HL-60 (cell line): ENCODE data around the gene CELA3A.

Experiments
- POLR2AphosphoS5 ChIP-seq: IDR thresholded peaks from 2 replicates; pipeline ENCODE4 v1.6.1; 2012; ENCODE audit warnings: low read depth
- TF ChIP-seq, protein P1 (sequence below): IDR thresholded peaks from one replicate; pipeline ENCODE4 v1.5.1; 2011; ENCODE audit warnings: low read length, control low read depth, inconsistent platforms; ENCODE audit not compliant: insufficient read depth

DNA sequence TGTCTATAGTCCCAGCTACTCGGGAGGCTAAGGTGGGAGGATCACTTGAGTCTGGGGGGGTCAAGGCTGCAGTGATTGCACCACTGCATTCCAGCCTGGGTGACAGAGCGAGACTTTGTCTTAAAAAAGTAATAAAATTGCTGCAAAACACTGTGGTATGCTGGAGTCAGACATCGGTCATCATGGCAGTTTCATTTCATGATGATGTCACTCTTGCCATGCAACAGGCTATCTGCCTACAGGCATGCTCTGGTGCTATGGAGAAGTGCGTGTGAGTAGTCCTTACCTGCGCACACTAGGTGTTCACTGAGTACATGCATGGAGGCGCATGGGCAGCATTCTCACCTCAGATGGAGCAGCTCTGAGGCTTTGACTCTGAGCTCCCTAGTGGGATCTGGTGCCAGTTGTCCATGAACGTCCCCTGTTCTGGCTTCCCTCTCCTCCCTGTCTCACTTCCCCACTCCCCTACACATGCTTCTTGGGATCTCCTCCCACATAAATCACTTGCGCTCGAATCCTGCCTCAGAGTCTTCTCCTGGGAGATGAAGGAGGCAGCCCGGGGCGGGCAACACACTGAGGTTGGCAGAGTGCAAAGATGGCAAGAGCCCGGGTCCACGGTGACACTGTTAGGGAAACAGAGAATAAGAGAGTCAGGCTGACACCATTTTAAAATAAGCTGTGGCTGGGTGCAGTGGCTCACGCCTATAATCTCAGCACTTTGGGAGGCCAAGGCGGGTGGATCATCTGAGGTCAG lies 35.0 kb upstream of the CELA3A start:
- TF ChIP-seq POLR2AphosphoS5, result no peak
- TF ChIP-seq, protein P1, sequence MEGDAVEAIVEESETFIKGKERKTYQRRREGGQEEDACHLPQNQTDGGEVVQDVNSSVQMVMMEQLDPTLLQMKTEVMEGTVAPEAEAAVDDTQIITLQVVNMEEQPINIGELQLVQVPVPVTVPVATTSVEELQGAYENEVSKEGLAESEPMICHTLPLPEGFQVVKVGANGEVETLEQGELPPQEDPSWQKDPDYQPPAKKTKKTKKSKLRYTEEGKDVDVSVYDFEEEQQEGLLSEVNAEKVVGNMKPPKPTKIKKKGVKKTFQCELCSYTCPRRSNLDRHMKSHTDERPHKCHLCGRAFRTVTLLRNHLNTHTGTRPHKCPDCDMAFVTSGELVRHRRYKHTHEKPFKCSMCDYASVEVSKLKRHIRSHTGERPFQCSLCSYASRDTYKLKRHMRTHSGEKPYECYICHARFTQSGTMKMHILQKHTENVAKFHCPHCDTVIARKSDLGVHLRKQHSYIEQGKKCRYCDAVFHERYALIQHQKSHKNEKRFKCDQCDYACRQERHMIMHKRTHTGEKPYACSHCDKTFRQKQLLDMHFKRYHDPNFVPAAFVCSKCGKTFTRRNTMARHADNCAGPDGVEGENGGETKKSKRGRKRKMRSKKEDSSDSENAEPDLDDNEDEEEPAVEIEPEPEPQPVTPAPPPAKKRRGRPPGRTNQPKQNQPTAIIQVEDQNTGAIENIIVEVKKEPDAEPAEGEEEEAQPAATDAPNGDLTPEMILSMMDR, result no peak
